ENCODE measurements around the gene GATA5. TPM values are rescaled to one million over a fixed set of nuclear protein-coding genes. Genes with fewer than 3 reads are reported as not detected.

GATA5 gene
- total and polyA plus RNA-seq, 10 donors, result 0.02 to 0.19 (median 0.13) TPM; not detected in 7

DNA sequence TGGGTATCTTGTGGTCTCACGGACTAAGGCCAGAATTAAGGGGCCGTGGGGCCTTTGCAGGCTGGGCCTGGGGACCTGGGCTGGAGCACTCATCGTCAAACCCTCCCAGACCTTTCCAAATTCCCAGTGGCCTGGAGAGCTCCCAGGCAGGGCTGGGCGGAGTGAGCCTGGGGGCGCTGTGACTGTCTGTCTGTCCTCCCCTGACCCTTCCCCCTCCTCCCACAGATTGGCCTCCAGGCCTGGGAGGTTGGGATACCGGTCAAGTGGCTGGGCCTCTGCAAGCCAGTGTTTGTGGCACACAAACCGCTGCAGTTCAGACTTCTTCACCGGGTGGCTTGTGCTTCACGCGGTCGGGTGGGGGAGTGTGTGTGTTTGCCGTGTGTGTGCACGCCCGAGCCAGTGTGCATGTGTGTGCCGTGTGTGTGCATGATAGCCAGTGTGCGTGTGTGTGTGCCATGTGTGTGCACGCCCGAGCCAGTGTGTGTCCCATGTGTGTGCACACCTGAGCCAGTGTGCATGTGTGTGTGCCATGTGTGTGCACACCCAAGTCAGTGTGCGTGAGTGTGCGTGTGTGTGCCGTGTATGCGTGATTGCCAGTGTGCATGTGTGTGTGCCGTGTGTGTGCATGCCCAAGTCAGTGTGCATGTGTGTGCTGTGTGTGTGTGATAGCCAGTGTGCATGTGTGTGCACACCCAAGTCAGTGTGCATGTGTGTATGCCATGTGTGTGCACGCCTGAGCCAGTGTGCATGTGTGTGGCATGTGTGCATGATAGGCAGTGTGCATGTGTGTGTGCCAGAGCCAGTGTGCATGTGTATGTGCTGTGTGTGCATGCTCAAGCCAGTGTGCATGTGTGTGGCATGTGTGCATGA is 54.7 kb downstream of the GATA5 start:
- no peaks in the 10 kb centered on the region for H3K4me1 ChIP-seq
- H3K36me3 ChIP-seq, result no peaks in the 10 kb centered on the region
- intact Hi-C loops (cut with DNase I; ENCODE audit: low total_unique reads), result no loop called here
- no peak overlapping the region for H3K4me3 ChIP-seq
- no peak for DNase-seq
- WGBS, 5 donors, result 79 to 89% (median 87%) methylated on average over 17 to 24 of the region's 24 CpGs
- no peak overlapping the region for H3K27ac ChIP-seq
- no peaks in the 10 kb centered on the region for H3K9me3 ChIP-seq
- TF ChIP-seq POLR2AphosphoS5 (IDR thresholded peaks at IDR 0.05) (no peak), POLR2A (IDR thresholded peaks at IDR 0.05) (no peak)
- TF ChIP-seq, protein P1, sequence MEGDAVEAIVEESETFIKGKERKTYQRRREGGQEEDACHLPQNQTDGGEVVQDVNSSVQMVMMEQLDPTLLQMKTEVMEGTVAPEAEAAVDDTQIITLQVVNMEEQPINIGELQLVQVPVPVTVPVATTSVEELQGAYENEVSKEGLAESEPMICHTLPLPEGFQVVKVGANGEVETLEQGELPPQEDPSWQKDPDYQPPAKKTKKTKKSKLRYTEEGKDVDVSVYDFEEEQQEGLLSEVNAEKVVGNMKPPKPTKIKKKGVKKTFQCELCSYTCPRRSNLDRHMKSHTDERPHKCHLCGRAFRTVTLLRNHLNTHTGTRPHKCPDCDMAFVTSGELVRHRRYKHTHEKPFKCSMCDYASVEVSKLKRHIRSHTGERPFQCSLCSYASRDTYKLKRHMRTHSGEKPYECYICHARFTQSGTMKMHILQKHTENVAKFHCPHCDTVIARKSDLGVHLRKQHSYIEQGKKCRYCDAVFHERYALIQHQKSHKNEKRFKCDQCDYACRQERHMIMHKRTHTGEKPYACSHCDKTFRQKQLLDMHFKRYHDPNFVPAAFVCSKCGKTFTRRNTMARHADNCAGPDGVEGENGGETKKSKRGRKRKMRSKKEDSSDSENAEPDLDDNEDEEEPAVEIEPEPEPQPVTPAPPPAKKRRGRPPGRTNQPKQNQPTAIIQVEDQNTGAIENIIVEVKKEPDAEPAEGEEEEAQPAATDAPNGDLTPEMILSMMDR (IDR thresholded peaks at IDR 0.05 in 8 of 11, conservative IDR thresholded peaks at IDR 0.05 in 3 of 11), result no peak
- H3K27me3 ChIP-seq (replicated peaks in 1 of 7), result peaks cover 0 to 65% (median 29%) of the 10 kb centered on the region in 7 donors

DNA sequence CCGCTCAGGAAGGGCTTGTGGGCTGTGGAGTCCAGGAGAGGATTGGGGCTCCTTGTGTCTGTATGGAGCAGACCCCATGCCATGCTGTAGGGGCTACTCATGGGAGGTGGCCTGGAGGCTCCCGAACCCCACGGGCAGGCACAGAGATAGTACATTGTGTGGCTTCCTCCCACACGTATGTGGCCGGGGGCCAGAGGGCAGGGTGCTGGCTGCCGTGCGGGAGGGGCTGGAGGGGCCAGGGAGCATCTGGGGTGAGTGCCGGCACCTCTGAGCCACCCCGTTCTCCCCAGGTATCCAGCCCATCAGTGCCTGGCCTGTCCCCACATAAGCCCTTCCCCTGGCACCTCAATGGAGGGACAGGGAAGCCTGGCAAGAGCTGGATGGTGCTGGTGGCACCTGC is 56.0 kb downstream of the GATA5 start:
- H3K4me1 ChIP-seq, result no peaks in the 10 kb centered on the region
- H3K9me3 ChIP-seq, result no peaks in the 10 kb centered on the region
- no peak overlapping the region for H3K4me3 ChIP-seq
- H3K27ac ChIP-seq, result no peak overlapping the region
- H3K27me3 ChIP-seq (replicated peaks in 1 of 7), result peaks cover 0 to 70% (median 25%) of the 10 kb centered on the region in 7 donors
- intact Hi-C loops (cut with DNase I; ENCODE audit: low total_unique reads), result no loop called here
- TF ChIP-seq, protein P1 (IDR thresholded peaks at IDR 0.05 in 8 of 11, conservative IDR thresholded peaks at IDR 0.05 in 3 of 11), result no peak
- TF ChIP-seq POLR2AphosphoS5 (IDR thresholded peaks at IDR 0.05) (no peak), POLR2A (IDR thresholded peaks at IDR 0.05) (no peak)
- H3K36me3 ChIP-seq, result no peaks in the 10 kb centered on the region
- DNase-seq, result no peak
- 71 to 84% (median 74%) methylated on average over 7 to 9 of the region's 9 CpGs for WGBS, 5 donors

DNA sequence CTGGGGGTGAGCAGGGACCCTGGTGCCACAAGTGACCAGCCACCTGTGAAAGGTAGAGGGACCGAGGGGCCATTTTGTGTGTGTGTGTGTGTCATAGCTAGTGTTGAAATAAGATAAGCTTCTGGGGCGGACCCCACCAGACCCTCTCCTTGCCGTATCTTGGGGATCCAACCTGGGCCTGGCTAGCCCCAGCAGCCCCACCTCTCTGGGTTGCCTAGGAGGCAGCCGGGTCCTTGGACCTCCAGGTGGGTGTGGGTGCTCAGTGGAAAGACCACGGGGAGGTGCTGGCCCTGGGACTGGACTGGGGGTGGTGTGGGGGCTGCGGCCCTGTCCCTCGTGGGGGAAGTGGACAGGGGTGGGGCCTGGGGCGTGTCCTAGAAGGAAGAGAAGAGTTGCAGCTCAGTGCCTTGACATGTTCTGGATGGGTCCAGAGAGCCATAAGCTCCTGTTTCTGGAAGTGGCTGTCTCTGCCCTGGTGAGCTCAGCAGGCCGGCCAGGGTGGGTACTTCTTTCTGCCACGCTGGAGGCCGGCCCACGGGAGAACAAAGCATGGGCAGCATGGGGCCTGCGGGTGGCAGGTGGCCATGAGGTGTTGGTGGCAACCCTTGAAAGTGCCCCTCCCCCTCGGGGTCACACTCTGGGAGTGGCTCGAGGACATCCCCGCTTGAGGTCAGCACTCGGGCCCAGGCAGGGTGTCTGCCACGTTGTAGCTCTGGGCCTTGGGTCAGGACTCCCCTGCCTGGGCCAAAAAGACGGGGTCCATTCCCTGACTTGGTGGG is 56.9 kb downstream of the GATA5 start:
- intact Hi-C loops (cut with DNase I; ENCODE audit: low total_unique reads), result no loop called here
- DNase-seq, result no peak
- no peaks in the 10 kb centered on the region for H3K9me3 ChIP-seq
- TF ChIP-seq, protein P1 (IDR thresholded peaks at IDR 0.05 in 8 of 11, conservative IDR thresholded peaks at IDR 0.05 in 3 of 11), result no peak
- TF ChIP-seq POLR2A (IDR thresholded peaks at IDR 0.05) (no peak), POLR2AphosphoS5 (IDR thresholded peaks at IDR 0.05) (no peak)
- H3K27ac ChIP-seq, result no peak overlapping the region
- WGBS, 5 donors, result 64 to 85% (median 79%) methylated on average over 5 to 19 of the region's 19 CpGs
- H3K4me1 ChIP-seq, result no peaks in the 10 kb centered on the region
- H3K4me3 ChIP-seq, result no peak overlapping the region
- H3K27me3 ChIP-seq (replicated peaks in 1 of 7), result peaks cover 0 to 67% (median 18%) of the 10 kb centered on the region in 7 donors
- H3K36me3 ChIP-seq, result no peaks in the 10 kb centered on the region

Measured in spleen (tissue), 11 donors.